Nasal cavity respiratory epithelium epithelial cell of viscerocranial mucosa (primary cell): Measurements from ENCODE around the gene CNTNAP2. TPM values are rescaled to one million over a fixed set of nuclear protein-coding genes. Genes with fewer than 3 reads are reported as not detected.

Experiments used
- total RNA-seq: library from RNA; depleted of rRNA; stranded (reverse); fragments of >200 nt; gene quantifications from 2 replicates; pipeline ENCODE4 v1.2.3, GENCODE V29; 2014

Gene CNTNAP2
- total RNA-seq, result 2.1 and 21.0 TPM in 2 replicates

DNA sequence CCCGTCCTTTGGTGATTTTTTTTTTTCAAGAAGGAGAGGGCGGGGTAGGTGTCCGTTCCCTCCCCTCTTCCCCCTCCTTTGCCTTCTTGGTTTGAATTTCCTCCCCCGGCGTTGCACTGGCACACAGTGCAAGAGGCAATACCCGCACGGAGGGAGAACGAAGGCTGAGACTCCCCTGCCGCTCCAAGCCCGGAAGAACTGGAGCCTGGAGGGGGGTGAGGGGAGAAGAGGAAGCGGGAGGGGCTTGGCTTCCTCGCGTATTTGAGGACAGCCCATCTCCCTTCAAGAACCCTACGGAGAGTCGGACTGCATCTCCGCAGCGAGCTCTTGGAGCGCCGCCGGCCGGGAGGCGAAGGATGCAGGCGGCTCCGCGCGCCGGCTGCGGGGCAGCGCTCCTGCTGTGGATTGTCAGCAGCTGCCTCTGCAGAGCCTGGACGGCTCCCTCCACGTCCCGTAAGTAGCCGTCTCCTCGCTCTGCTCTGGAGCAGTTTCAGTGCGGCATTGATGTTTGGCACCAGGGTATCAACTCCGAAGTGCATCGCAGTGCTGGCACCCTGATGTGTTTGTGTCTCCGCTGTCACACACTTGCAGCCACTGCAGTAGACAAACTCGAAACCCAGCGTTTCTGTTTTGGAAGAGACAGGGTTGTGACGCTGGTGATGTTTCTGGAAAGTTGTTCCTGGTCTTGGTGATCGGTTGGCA lies at the start of gene CNTNAP2:
Gene CNTNAP2, plus strand, starts transcription at position 281 of the 702 bp plus-strand sequence. Its CDS starts 76 bp downstream, at position 357.

